Activated CD8-positive, alpha-beta T cell treated with anti-CD3 and anti-CD28 coated beads, Interleukin-2, amount 10 ng/mL, durations not matched to agents 7 days and 5 days (primary cell): ENCODE measurements around the gene DLX1. TPM values are rescaled to one million over a fixed set of nuclear protein-coding genes. Genes with fewer than 3 reads are reported as not detected.

Experiments used
- ATAC-seq: fragments of 150-1000 bp; cut with Tn5 transposase; one replicate; pipeline ENCODE4 v1.10.0; 2021; ENCODE audit warnings: moderate library complexity
- CTCF ChIA-PET: fragments of 350-600 bp; sonication (Branson Sonifier 250); formaldehyde crosslinking; loops from one replicate; lab custom pipeline; 2021; ENCODE audit warnings: antibody characterized with exemption; lab: Charles Lee
- POLR2A ChIA-PET: fragments of 350-600 bp; sonication (Branson Sonifier 250); formaldehyde crosslinking; loops from one replicate; lab custom pipeline; 2021; ENCODE audit warnings: antibody characterized with exemption; lab: Charles Lee
- DNase-seq: peaks from one replicate; pipeline ENCODE4 v3.0.0-alpha.2; 2020
- H3K27ac Mint-ChIP-seq: one replicate; pipeline ENCODE4 v1.8.0; 2021; ENCODE audit warnings: mild to moderate bottlenecking, mixed read lengths
- H3K27me3 Mint-ChIP-seq: one replicate; pipeline ENCODE4 v1.8.0; 2021; ENCODE audit warnings: low read depth, mixed read lengths
- H3K36me3 Mint-ChIP-seq: one replicate; pipeline ENCODE4 v1.8.0; 2021; ENCODE audit warnings: low read depth, mixed read lengths
- H3K4me1 Mint-ChIP-seq: one replicate; pipeline ENCODE4 v1.8.0; 2021; ENCODE audit warnings: low read depth, mixed read lengths
- H3K4me3 Mint-ChIP-seq: one replicate; pipeline ENCODE4 v1.8.0; 2021; ENCODE audit warnings: mild to moderate bottlenecking, mixed read lengths
- H3K9me3 Mint-ChIP-seq: one replicate; pipeline ENCODE4 v1.8.0; 2022; ENCODE audit warnings: mixed read lengths; ENCODE audit not compliant: insufficient read depth
- total RNA-seq, 2 experiments: library from RNA; stranded (reverse); gene quantifications; one replicate each; pipeline ENCODE4 v1.2.3, GENCODE V29; 2021

Gene DLX1
- total RNA-seq, 2 experiments from 2014 or later: not detected

GRCh38 chr2:172095905-172096625, 10.8 kb downstream of the DLX1 start:
- Mint-ChIP-seq H3K27me3 (peaks cover 68% of the 10 kb centered on the region), H3K27ac (peak overlapping the region; percentile 47), H3K36me3 (no peaks in the 10 kb centered on the region), H3K9me3 (no peaks in the 10 kb centered on the region), H3K4me1 (peaks cover 48% of the 10 kb centered on the region), H3K4me3 (peak overlapping the region; percentile 82)
- no peak for ATAC-seq
- POLR2A ChIA-PET: interaction anchor here (1.3 kb wide), 1 partner anchor 8 kb away, joined by 3 read pairs; no protein-coding TSS in a partner anchor
- no peak for DNase-seq
- CTCF ChIA-PET: interaction anchor here (0.7 to 2.5 kb wide), 5 partner anchors 9 to 31 kb away, joined by 3 to 16 read pairs (median 6); no protein-coding TSS in a partner anchor

GRCh38 chr2:172096626-172097547, 11.6 kb downstream of the DLX1 start:
- ChIA-PET POLR2A (interaction anchor here (1.3 kb wide), 1 partner anchor 9 kb away, joined by 3 read pairs; no protein-coding TSS in a partner anchor), CTCF (interaction anchor here (2.4 to 2.5 kb wide), 2 partner anchors 9 to 15 kb away, joined by 9 to 16 read pairs; no protein-coding TSS in a partner anchor)
- ATAC-seq (no peak), DNase-seq (no peak)
- H3K27ac Mint-ChIP-seq: no peak overlapping the region
- peak overlapping the region; percentile 50 for H3K4me3 Mint-ChIP-seq
- peaks cover 55% of the 10 kb centered on the region for H3K4me1 Mint-ChIP-seq
- H3K9me3 Mint-ChIP-seq: no peaks in the 10 kb centered on the region
- H3K36me3 Mint-ChIP-seq: no peaks in the 10 kb centered on the region
- peaks cover 69% of the 10 kb centered on the region for H3K27me3 Mint-ChIP-seq

- H3K9me3 Mint-ChIP-seq: no peaks in the 10 kb centered on the region
These were observed 12.3 kb downstream of the DLX1 start for GRCh38 chr2:172097557-172098131.

GRCh38 chr2:172098287-172098649, 13.0 kb downstream of the DLX1 start:
- H3K4me3 Mint-ChIP-seq: peak overlapping the region; percentile 12
- H3K4me1 Mint-ChIP-seq: peaks cover 64% of the 10 kb centered on the region
- ChIA-PET CTCF (interaction anchor here (1.8 to 2.2 kb wide), 3 partner anchors 12 to 394 kb away, joined by 5 to 8 read pairs (median 6); partner anchors contain the start of gene DLX1), POLR2A (no interaction called here)
- H3K9me3 Mint-ChIP-seq: no peaks in the 10 kb centered on the region
- H3K27ac Mint-ChIP-seq: peak overlapping the region; percentile 7
- no peak for ATAC-seq
- DNase-seq: no peak
- no peaks in the 10 kb centered on the region for H3K36me3 Mint-ChIP-seq
- H3K27me3 Mint-ChIP-seq: peaks cover 67% of the 10 kb centered on the region

More at GRCh38 chr2:172097557-172098131, 12.3 kb downstream of the DLX1 start:
- no peak for DNase-seq
- ChIA-PET POLR2A (no interaction called here), CTCF (no interaction called here)
- H3K27me3 Mint-ChIP-seq: peaks cover 68% of the 10 kb centered on the region
- ATAC-seq: no peak
- H3K4me1 Mint-ChIP-seq: peaks cover 62% of the 10 kb centered on the region
- H3K27ac Mint-ChIP-seq: no peak overlapping the region
- H3K4me3 Mint-ChIP-seq: no peak overlapping the region
- no peaks in the 10 kb centered on the region for H3K36me3 Mint-ChIP-seq

DNA sequence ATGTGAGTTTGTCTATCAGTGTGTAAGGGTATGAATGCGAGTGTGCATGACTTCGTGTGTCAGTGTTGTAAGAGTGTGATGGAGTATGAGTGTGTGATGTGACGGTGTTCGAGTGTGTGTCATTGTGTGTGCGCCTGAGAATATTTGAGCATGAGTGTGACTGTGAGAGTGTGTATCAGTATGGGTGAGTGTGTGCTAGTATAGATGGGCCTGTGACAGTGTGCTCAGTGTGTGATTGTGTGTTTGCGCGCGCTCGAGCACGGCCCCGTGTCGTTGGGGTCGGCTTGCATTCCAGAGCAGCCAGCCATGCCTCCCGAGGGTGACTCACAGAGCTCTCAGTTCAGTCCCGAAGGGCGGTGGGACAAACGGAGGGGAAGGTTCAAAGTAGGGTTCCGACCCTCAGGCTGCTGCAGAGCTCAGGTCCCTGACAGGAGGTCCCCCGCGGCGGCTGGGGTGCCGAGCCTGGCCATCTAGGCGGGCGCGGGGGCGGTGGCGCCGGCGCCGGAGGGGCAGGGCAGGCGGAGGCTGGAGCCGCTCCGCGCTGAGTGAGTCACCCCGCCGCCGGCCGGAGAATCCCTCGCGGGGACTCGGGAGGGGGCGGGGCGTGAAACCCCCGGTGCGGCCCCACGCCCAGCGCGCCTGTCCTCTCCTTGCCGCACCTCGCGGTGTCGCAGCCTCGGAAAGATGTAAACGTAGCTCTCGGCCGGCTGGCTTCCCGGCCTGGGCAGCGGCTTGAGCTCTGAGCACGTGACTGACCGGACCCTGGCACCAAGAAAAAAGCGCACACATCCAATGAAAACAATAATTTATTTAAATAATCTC, 13.6 kb downstream of the DLX1 start:
- peak; percentile 42 for DNase-seq
- peak overlapping the region; percentile 12 for H3K4me3 Mint-ChIP-seq
- ATAC-seq: peak; percentile 11
- no peaks in the 10 kb centered on the region for H3K9me3 Mint-ChIP-seq
- H3K27ac Mint-ChIP-seq: peak overlapping the region; percentile 7
- CTCF ChIA-PET: interaction anchor here (1.8 to 2.2 kb wide), 3 partner anchors 12 to 395 kb away, joined by 5 to 8 read pairs (median 6); partner anchors contain the start of gene DLX1
- H3K36me3 Mint-ChIP-seq: no peaks in the 10 kb centered on the region
- POLR2A ChIA-PET: interaction anchor here (1.0 kb wide), 1 partner anchor 8 kb away, joined by 3 read pairs; no protein-coding TSS in a partner anchor
- peaks cover 67% of the 10 kb centered on the region for H3K27me3 Mint-ChIP-seq
- peaks cover 64% of the 10 kb centered on the region for H3K4me1 Mint-ChIP-seq

DNA sequence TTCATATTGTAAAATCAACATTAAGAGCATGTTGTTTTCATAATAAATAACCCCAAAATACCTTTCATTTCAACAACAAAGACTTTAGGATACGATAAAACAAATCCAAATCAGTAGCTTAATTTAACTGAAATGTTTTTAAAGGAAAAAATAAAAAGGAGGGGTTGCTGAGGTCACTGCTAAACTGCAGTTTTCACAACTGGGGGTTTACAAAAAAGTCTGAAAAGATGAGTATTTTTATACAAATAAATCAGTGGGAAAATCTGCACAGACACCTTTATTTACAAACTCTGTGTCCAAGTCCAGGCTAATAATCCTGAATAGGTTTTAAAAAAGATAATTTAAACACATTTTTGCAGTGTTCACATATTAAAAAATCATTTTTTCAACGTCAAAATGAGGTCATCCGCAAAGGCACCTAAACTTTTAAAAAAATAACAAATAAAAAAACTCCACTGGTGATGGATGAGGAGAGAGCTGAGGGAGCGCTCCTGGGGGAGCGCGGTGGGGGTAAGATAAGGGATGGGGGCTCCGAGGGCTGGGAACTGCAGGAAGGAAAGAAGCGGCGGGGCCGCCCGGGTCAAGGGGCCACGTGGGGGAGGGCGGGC, 14.3 kb downstream of the DLX1 start:
- DNase-seq (no peak), ATAC-seq (no peak)
- Mint-ChIP-seq H3K4me3 (no peak overlapping the region), H3K4me1 (peaks cover 65% of the 10 kb centered on the region), H3K36me3 (no peaks in the 10 kb centered on the region), H3K27ac (no peak overlapping the region), H3K27me3 (peaks cover 67% of the 10 kb centered on the region), H3K9me3 (no peaks in the 10 kb centered on the region)
- ChIA-PET POLR2A (interaction anchor here (1.0 kb wide), 1 partner anchor 9 kb away, joined by 3 read pairs; no protein-coding TSS in a partner anchor), CTCF (interaction anchor here (1.8 to 2.2 kb wide), 3 partner anchors 13 to 396 kb away, joined by 5 to 8 read pairs (median 6); partner anchors contain the start of gene DLX1)

- ATAC-seq (no peak), DNase-seq (no peak)
- Mint-ChIP-seq H3K27me3 (peaks cover 69% of the 10 kb centered on the region), H3K27ac (no peak overlapping the region), H3K9me3 (no peaks in the 10 kb centered on the region), H3K36me3 (no peaks in the 10 kb centered on the region), H3K4me3 (peak overlapping the region; percentile 77), H3K4me1 (peaks cover 65% of the 10 kb centered on the region)
- ChIA-PET CTCF (interaction anchor here (1.0 to 8.8 kb wide), 5 partner anchors 14 to 397 kb away, joined by 3 to 143 read pairs (median 6); partner anchors contain the start of gene DLX1), POLR2A (interaction anchor here (1.0 kb wide), 1 partner anchor 9 kb away, joined by 3 read pairs; no protein-coding TSS in a partner anchor)
These were observed 15.0 kb downstream of the DLX1 start for GRCh38 chr2:172100080-172100934.

DNA sequence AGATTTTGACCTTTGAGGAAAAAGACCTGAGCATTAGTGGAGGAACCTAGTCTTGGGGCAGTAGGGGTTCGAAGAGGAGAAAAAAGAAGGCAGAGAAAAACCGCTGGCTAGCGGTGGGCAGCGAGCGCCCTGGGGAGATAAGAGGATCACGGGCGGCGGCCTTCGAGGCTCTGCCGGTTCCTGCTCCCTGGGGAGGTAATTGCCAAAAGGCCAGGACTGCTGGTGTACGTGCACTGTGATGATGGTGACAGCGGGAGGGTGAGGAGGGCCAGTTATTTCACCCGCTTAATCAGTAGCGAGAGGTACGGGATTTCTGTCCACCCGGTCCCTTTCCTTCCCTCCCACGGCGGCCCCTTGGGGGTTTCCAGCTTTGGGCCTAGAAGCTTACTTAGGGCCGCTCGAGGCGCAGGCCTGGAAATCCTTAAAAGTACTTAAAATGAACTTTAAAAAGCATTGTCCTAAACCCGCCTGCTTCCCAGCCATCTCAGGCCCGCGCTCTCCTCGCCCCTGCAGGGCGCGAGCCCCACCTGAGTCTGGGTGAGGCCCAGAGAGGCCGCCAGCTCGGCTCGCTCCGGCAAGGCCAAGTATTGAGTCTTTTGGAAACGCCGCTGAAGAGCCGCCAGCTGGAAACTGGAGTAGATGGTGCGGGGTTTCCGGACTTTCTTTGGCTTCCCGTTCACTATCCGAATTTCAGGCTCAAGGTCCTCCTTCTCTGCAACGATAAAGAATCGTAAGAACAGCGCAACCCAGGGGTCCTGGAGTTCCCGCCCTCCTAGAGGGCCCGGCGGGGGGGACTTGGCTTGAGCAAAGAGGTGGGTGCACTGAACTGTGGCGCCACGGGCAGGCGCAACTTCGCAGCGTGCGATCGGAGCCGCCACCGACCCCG, 15.9 kb downstream of the DLX1 start:
- Mint-ChIP-seq H3K4me1 (peaks cover 65% of the 10 kb centered on the region), H3K9me3 (no peaks in the 10 kb centered on the region), H3K36me3 (no peaks in the 10 kb centered on the region), H3K4me3 (peak overlapping the region; percentile 77), H3K27me3 (peaks cover 68% of the 10 kb centered on the region), H3K27ac (peak overlapping the region; percentile 73)
- ChIA-PET POLR2A (interaction anchor here (1.0 kb wide), 1 partner anchor 12 kb away, joined by 3 read pairs; no protein-coding TSS in a partner anchor), CTCF (interaction anchor here (1.0 to 8.8 kb wide), 8 partner anchors 10 to 397 kb away, joined by 3 to 143 read pairs (median 14); no protein-coding TSS in a partner anchor)
- peak; percentile 31 for DNase-seq
- ATAC-seq: no peak
